NCI-H2196 (cell line): ENCODE results near the gene ICAM5.
"Not testable (repeated sequence)": the region's sequence is repeated elsewhere in the genome, so short reads cannot be mapped to it uniquely, and the experiment has no call there.

Experiments used
- DNase-seq: peaks from one replicate; lab custom pipeline; 2025; ENCODE audit not compliant: unreplicated experiment; lab: John Stamatoyannopoulos, UW

The ICAM5 gene

GRCh38 chr19:10336725-10337124 is 47.0 kb downstream of the ICAM5 start:
- not testable (repeated sequence) for DNase-seq

GRCh38 chr19:10338940-10339339 is 49.2 kb downstream of the ICAM5 start:
- DNase-seq: no peak

- DNase-seq: no peak
Measured at GRCh38 chr19:10339380-10339960, 49.7 kb downstream of the ICAM5 start, which contains the start of gene ICAM3. TSS of gene ICAM3 (minus strand) at chr19:10339624. CDS start at chr19:10339614, 10 bp downstream.

GRCh38 chr19:10339977-10340376 is 50.2 kb downstream of the ICAM5 start:
- no peak for DNase-seq

DNA sequence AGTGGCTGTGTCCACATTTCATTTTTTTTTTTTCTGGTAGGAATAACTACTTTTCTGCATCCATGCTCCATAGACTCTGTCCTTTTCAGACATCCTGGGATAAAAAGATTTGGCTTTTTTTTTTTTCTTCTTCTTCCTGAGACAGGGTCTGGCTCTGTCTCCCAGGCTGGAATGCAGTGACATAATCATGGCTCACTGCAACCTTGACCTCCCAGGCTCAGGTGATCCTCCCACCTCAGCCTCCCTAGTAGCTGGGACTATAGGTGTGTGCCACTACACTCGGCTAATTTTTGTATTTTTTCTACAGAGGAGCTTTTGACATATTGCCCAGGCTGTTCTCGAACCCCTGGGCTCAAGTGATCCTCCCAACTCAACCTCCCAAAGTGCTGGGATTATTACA is 53.7 kb downstream of the ICAM5 start:
- no peak for DNase-seq

- DNase-seq: no peak
Measured at GRCh38 chr19:10344780-10345179, 55.0 kb downstream of the ICAM5 start.
